Measurements from ENCODE around the gene SVEP1. TPM values are rescaled to one million over a fixed set of nuclear protein-coding genes. Genes with fewer than 3 reads are reported as not detected.

The SVEP1 gene
- total and polyA plus RNA-seq, 2 experiments from 2014 or later: 1.9 to 4.4 TPM

DNA sequence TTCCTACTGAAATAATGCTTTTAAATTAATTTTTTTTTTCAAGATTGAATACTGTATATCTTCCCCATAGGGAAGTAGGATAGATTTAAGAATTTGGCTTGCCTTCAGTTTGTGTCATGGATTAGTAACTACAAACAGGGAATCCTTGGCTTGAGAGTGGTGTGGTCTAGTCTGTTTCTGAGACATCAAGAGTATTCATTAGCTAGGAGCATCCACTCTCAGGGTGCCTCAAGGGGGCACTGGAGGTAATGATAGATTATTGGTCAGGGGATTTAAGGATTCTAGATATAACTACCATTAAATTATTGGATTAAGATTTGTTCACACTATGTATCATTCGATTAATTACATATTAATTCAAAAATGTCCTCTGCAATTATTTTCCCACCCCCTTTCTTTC is 150.1 kb downstream of the SVEP1 start:
- Histone ChIP-seq H3K27ac (no peak overlapping the region), H3K36me3 (no peaks in the 10 kb centered on the region), H3K4me3 (no peak overlapping the region), H3K4me1 (ENCODE audit: low read depth) (no peaks in the 10 kb centered on the region), H3K9me3 (ENCODE audit: low read depth) (no peaks in the 10 kb centered on the region), H3K27me3 (no peaks in the 10 kb centered on the region)
- TF ChIP-seq, protein P1, sequence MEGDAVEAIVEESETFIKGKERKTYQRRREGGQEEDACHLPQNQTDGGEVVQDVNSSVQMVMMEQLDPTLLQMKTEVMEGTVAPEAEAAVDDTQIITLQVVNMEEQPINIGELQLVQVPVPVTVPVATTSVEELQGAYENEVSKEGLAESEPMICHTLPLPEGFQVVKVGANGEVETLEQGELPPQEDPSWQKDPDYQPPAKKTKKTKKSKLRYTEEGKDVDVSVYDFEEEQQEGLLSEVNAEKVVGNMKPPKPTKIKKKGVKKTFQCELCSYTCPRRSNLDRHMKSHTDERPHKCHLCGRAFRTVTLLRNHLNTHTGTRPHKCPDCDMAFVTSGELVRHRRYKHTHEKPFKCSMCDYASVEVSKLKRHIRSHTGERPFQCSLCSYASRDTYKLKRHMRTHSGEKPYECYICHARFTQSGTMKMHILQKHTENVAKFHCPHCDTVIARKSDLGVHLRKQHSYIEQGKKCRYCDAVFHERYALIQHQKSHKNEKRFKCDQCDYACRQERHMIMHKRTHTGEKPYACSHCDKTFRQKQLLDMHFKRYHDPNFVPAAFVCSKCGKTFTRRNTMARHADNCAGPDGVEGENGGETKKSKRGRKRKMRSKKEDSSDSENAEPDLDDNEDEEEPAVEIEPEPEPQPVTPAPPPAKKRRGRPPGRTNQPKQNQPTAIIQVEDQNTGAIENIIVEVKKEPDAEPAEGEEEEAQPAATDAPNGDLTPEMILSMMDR (IDR thresholded peaks at IDR 0.05; ENCODE audit: low read depth, low read length): peak; percentile 20
- DNase-seq (ENCODE audit: low read depth in 1 of 2, low spot score in 1 of 2): no peak

DNA sequence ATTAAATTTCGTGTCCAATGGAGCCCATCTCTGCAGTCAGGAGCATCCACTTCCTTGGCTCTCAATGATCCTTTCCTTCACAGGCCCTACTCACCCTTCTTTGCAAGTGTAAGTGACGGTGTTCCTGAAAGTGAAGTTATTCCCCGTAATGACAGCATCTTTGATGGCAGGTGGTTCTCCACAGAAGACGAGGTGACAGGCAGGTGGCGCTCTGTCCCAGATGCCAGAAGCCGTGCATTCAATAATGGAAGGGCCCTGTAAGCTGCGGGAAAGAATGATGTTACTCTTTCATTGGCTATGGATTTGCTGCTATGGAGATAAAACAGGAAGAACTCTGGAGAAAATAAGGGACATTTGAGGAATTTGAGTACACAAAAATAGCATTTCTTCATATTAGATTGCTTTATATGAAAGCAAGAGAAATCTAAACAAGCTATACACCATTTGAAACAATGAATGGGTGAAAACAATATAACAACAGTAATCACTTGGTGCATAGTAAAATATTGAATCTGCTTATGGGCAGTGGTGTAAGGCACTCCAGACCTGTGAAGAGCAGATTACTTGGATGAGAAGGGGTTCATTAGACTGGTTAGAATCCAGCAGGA is 151.9 kb downstream of the SVEP1 start:
- TF ChIP-seq, protein P1 (IDR thresholded peaks at IDR 0.05; ENCODE audit: low read depth, low read length): peak; percentile 52
- Histone ChIP-seq H3K9me3 (ENCODE audit: low read depth) (no peaks in the 10 kb centered on the region), H3K27ac (no peak overlapping the region), H3K36me3 (no peaks in the 10 kb centered on the region), H3K27me3 (no peaks in the 10 kb centered on the region), H3K4me1 (ENCODE audit: low read depth) (no peaks in the 10 kb centered on the region), H3K4me3 (no peak overlapping the region)
- DNase-seq (ENCODE audit: low read depth in 1 of 2, low spot score in 1 of 2): peak; percentile 52 to 60

DNA sequence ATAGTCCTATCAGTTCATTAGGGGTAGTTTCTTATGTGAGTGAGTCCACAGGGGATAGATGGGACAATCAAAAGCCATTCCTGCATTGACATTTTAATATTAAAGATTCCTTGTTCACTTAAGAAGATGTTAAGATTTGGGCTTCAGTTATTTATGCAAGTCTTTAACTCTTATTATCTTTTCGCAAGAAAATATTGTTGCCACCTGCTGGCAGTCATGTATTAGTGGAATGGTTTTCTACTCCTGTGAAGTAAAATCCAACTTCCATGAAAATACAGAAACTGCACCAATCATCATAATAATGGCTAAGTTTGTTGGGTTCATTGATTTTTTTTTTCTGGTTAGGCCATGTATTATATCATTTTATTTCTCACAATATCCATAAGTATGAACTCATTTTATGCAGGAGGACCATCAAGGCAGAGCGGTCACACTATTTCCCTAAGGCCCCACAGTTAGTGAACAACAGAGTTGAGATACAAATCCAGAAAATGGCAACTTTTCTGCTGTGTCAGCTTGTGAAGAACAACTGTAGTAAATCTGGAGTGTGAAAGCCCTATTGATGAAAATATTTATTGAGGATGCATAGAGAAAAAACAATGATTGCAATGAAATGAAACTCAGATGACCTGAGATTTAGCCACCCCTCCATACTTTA is 153.4 kb downstream of the SVEP1 start:
- Histone ChIP-seq H3K27me3 (no peaks in the 10 kb centered on the region), H3K9me3 (ENCODE audit: low read depth) (no peaks in the 10 kb centered on the region), H3K4me1 (ENCODE audit: low read depth) (no peaks in the 10 kb centered on the region), H3K36me3 (no peaks in the 10 kb centered on the region), H3K27ac (no peak overlapping the region), H3K4me3 (no peak overlapping the region)
- peak in 1 of 2 donors; percentile 50 for DNase-seq (ENCODE audit: low read depth in 1 of 2, low spot score in 1 of 2)
- TF ChIP-seq, protein P1 (IDR thresholded peaks at IDR 0.05; ENCODE audit: low read depth, low read length): peak; percentile 46

DNA sequence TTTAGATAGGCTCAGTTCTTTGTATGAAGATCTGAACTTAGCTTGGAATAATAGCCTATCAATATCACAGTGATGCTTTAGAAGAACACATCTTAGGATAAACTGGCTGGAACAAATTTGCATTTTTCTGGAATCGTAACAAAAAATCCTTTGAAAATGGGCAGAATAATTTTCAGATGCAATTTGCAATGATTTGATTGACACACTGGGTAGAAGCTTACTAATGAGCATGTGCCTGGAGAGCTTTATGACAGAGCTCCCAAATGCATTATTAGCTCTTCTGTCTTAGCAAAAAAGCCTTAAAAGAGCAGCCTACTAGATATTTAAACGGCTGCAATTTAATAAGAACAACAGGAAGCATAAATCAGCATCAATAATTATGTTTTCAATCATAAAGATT is 165.1 kb downstream of the SVEP1 start:
- Histone ChIP-seq H3K4me3 (no peak overlapping the region), H3K27ac (no peak overlapping the region), H3K27me3 (no peaks in the 10 kb centered on the region), H3K36me3 (no peaks in the 10 kb centered on the region), H3K4me1 (ENCODE audit: low read depth) (no peaks in the 10 kb centered on the region), H3K9me3 (ENCODE audit: low read depth) (no peaks in the 10 kb centered on the region)
- TF ChIP-seq, protein P1 (IDR thresholded peaks at IDR 0.05; ENCODE audit: low read depth, low read length): no peak
- no peak for DNase-seq (ENCODE audit: low read depth in 1 of 2, low spot score in 1 of 2)

DNA sequence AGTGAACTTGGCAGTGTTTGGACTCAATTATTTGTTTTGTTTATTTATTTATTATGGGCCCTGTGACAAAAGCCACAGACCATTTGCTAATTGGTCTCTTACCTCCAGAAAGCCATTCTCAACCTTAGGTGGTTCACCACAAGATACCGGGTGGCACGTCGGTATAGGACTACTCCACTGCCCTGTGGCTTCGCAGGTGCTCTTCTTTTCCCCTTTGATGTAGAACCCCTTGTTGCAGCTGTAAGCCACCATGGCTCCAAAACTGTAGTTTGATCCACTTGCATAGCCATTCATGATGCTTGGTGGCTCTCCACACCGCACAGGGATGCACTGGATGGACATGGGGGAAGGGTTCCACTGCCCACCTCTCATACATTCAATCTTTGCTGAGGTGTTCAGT is 168.6 kb downstream of the SVEP1 start:
- Histone ChIP-seq H3K4me3 (no peak overlapping the region), H3K36me3 (no peaks in the 10 kb centered on the region), H3K27ac (no peak overlapping the region), H3K4me1 (ENCODE audit: low read depth) (no peaks in the 10 kb centered on the region), H3K27me3 (no peaks in the 10 kb centered on the region), H3K9me3 (ENCODE audit: low read depth) (no peaks in the 10 kb centered on the region)
- TF ChIP-seq, protein P1 (IDR thresholded peaks at IDR 0.05; ENCODE audit: low read depth, low read length): no peak
- no peak for DNase-seq (ENCODE audit: low read depth in 1 of 2, low spot score in 1 of 2)

All from cardiac muscle cell (in vitro differentiated cells and primary cell).